ENCODE data around the gene FYTTD1.
"Not testable (repeated sequence)": the region's sequence is repeated elsewhere in the genome, so short reads cannot be mapped to it uniquely, and the experiment has no call there.

The FYTTD1 gene

DNA sequence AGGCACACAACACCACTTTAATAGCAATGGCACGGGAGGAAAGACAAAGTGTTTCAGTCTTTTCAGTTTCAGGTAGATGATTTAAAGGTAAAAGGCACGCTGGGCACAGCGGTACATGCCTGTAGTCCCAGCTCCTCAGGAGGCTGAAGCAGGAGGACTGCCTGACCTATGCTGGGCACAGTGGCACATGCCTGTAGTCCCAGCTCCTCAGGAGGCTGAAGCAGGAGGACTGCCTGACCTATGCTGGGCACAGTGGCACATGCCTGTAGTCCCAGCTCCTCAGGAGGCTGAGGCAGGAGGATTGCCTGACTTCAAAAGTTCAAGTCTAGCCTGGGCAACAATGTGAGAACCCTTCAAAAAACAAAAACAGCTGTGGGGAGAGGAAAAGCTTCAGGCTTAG is 21.8 kb upstream of the FYTTD1 start:
- not testable (repeated sequence) for H3K9ac ChIP-seq (ENCODE audit: low read length); H2BK5ac ChIP-seq (ENCODE audit: low read depth, low read length, poor library complexity, severe bottlenecking); H3K9me3 ChIP-seq (ENCODE audit: control insufficient read depth, low read length); H3K4me2 ChIP-seq (ENCODE audit: low read length, poor library complexity, severe bottlenecking); H4K8ac ChIP-seq (ENCODE audit: low read length); H3K4me1 ChIP-seq (ENCODE audit: control insufficient read depth, insufficient read depth, low read depth, low read length); H2AFZ ChIP-seq (ENCODE audit: low read depth, low read length); H3K18ac ChIP-seq (ENCODE audit: low read depth in 1 of 2, low read length in 2 of 2); H3K27ac ChIP-seq (ENCODE audit: low read length, poor library complexity, severe bottlenecking); H3K36me3 ChIP-seq (ENCODE audit: control insufficient read depth in 1 of 2, insufficient read depth in 2 of 2, low read depth in 1 of 2, low read length in 2 of 2); DNase-seq; H3K4me3 ChIP-seq (ENCODE audit: insufficient read depth in 1 of 2, low read depth in 1 of 2, low read length in 2 of 2); H3K14ac ChIP-seq (ENCODE audit: low read length in 2 of 2); H4K91ac ChIP-seq (ENCODE audit: low read length); H3K27me3 ChIP-seq (ENCODE audit: control insufficient read depth in 1 of 2, insufficient read depth in 1 of 2, low read length in 2 of 2); H3K23ac ChIP-seq (ENCODE audit: low read length in 2 of 2); H2BK12ac ChIP-seq (ENCODE audit: low read length in 2 of 2); H2BK15ac ChIP-seq (ENCODE audit: low read depth, poor library complexity, severe bottlenecking); H2BK120ac ChIP-seq (ENCODE audit: low read depth, low read length); H2AK5ac ChIP-seq (ENCODE audit: low read length, severe bottlenecking); H3K4ac ChIP-seq (ENCODE audit: low read depth in 1 of 2, low read length in 2 of 2)
- H3K79me1 ChIP-seq (replicated peaks; ENCODE audit: low read length, poor library complexity, severe bottlenecking), result peaks cover 16% of the 10 kb centered on the region
- WGBS, result 91% methylated on average over 3 of the region's 3 CpGs

GRCh38 chr3:197728487-197728886 is 21.2 kb upstream of the FYTTD1 start:
- Histone ChIP-seq H3K23ac (ENCODE audit: low read length in 2 of 2) (no peak overlapping the region), H2BK120ac (ENCODE audit: low read depth, low read length) (no peak overlapping the region), H2AFZ (ENCODE audit: low read depth, low read length) (no peak overlapping the region), H3K4me1 (ENCODE audit: control insufficient read depth, insufficient read depth, low read depth, low read length) (no peaks in the 10 kb centered on the region), H3K36me3 (ENCODE audit: control insufficient read depth in 1 of 2, insufficient read depth in 2 of 2, low read depth in 1 of 2, low read length in 2 of 2) (peaks cover 0 to 2% of the 10 kb centered on the region in 2 experiments), H2AK5ac (ENCODE audit: low read length, severe bottlenecking) (no peak overlapping the region), H4K91ac (ENCODE audit: low read length) (peak overlapping the region; percentile 50), H2BK5ac (ENCODE audit: low read depth, low read length, poor library complexity, severe bottlenecking) (no peak overlapping the region), H3K9me3 (ENCODE audit: control insufficient read depth, low read length) (no peaks in the 10 kb centered on the region), H3K18ac (ENCODE audit: low read depth in 1 of 2, low read length in 2 of 2) (no peak overlapping the region), H3K4me2 (ENCODE audit: low read length, poor library complexity, severe bottlenecking) (no peak overlapping the region), H3K79me1 (replicated peaks; ENCODE audit: low read length, poor library complexity, severe bottlenecking) (peaks cover 17% of the 10 kb centered on the region), H3K9ac (ENCODE audit: low read length) (no peak overlapping the region), H3K27me3 (ENCODE audit: control insufficient read depth in 1 of 2, insufficient read depth in 1 of 2, low read length in 2 of 2) (no peaks in the 10 kb centered on the region), H3K4me3 (ENCODE audit: insufficient read depth in 1 of 2, low read depth in 1 of 2, low read length in 2 of 2) (no peak overlapping the region), H2BK12ac (ENCODE audit: low read length in 2 of 2) (no peak overlapping the region), H2BK15ac (ENCODE audit: low read depth, poor library complexity, severe bottlenecking) (no peak overlapping the region), H3K14ac (ENCODE audit: low read length in 2 of 2) (no peak overlapping the region), H3K4ac (ENCODE audit: low read depth in 1 of 2, low read length in 2 of 2) (no peak overlapping the region), H3K27ac (ENCODE audit: low read length, poor library complexity, severe bottlenecking) (no peak overlapping the region), H4K8ac (ENCODE audit: low read length) (no peak overlapping the region)
- no peak for DNase-seq
- 94% methylated on average over 8 of the region's 8 CpGs for WGBS

DNA sequence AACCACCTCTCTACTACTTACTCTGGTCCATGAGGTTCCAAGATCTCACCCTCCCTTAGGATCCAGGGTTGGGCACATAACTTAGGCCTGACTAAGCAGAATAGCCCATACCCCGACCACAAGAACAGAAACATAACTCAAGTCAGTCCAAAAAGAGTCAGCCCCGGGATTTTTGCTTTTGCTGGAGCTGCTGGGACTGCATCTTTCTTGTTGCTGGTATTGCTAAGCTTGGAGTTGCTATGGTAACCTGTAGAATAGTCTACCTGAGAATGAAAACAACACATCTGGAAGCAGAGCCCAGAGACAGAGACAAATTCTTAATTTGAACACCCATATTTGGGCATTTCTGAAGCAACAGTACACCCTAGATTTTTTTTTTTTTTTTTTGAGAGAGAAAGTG is 19.5 kb upstream of the FYTTD1 start:
- H2AK5ac ChIP-seq (ENCODE audit: low read length, severe bottlenecking), result no peak overlapping the region
- no peak overlapping the region for H3K23ac ChIP-seq (ENCODE audit: low read length in 2 of 2)
- no peak overlapping the region for H3K4me3 ChIP-seq (ENCODE audit: insufficient read depth in 1 of 2, low read depth in 1 of 2, low read length in 2 of 2)
- no peak overlapping the region for H4K8ac ChIP-seq (ENCODE audit: low read length)
- no peak overlapping the region for H2BK15ac ChIP-seq (ENCODE audit: low read depth, poor library complexity, severe bottlenecking)
- no peak overlapping the region for H4K91ac ChIP-seq (ENCODE audit: low read length)
- no peak overlapping the region for H3K14ac ChIP-seq (ENCODE audit: low read length in 2 of 2)
- H3K27me3 ChIP-seq (ENCODE audit: control insufficient read depth in 1 of 2, insufficient read depth in 1 of 2, low read length in 2 of 2), result no peaks in the 10 kb centered on the region
- no peak overlapping the region for H2BK12ac ChIP-seq (ENCODE audit: low read length in 2 of 2)
- peak overlapping the region; percentile 10 for H3K27ac ChIP-seq (ENCODE audit: low read length, poor library complexity, severe bottlenecking)
- H3K4me2 ChIP-seq (ENCODE audit: low read length, poor library complexity, severe bottlenecking), result no peak overlapping the region
- H3K9me3 ChIP-seq (ENCODE audit: control insufficient read depth, low read length), result no peaks in the 10 kb centered on the region
- no peak overlapping the region for H2BK5ac ChIP-seq (ENCODE audit: low read depth, low read length, poor library complexity, severe bottlenecking)
- H2AFZ ChIP-seq (ENCODE audit: low read depth, low read length), result no peak overlapping the region
- no peak overlapping the region for H3K4ac ChIP-seq (ENCODE audit: low read depth in 1 of 2, low read length in 2 of 2)
- H3K18ac ChIP-seq (ENCODE audit: low read depth in 1 of 2, low read length in 2 of 2), result no peak overlapping the region
- H3K9ac ChIP-seq (ENCODE audit: low read length), result peak overlapping the region; percentile 34
- H2BK120ac ChIP-seq (ENCODE audit: low read depth, low read length), result no peak overlapping the region
- peaks cover 21% of the 10 kb centered on the region for H3K79me1 ChIP-seq (replicated peaks; ENCODE audit: low read length, poor library complexity, severe bottlenecking)
- DNase-seq, result peak; percentile 66
- WGBS, result 0% methylated on average over 2 of the region's 2 CpGs
- peaks cover 0 to 2% of the 10 kb centered on the region in 2 experiments for H3K36me3 ChIP-seq (ENCODE audit: control insufficient read depth in 1 of 2, insufficient read depth in 2 of 2, low read depth in 1 of 2, low read length in 2 of 2)
- peaks cover 3% of the 10 kb centered on the region for H3K4me1 ChIP-seq (ENCODE audit: control insufficient read depth, insufficient read depth, low read depth, low read length)

DNA sequence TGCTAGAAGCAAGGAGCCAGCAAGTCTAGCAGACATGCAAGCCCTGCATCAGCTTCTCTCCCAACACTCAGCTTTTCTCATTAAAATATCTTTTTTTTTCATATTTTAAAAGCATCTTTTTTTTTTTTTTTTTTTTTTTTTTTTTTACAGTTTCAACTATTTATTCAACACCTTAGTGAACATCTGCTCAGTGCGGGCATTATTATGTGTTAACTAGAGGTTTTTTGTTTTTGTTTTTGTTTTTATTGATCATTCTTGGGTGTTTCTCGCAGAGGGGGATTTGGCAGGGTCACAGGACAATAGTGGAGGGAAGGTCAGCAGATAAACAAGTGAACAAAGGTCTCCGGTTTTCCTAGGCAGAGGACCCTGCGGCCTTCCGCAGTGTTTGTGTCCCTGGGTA is 18.9 kb upstream of the FYTTD1 start:
- WGBS, result no CpG with 5 or more reads among the region's 5 CpGs
- DNase-seq; H3K14ac ChIP-seq (ENCODE audit: low read length in 2 of 2); H3K4me2 ChIP-seq (ENCODE audit: low read length, poor library complexity, severe bottlenecking); H3K27me3 ChIP-seq (ENCODE audit: control insufficient read depth in 1 of 2, insufficient read depth in 1 of 2, low read length in 2 of 2); H2BK5ac ChIP-seq (ENCODE audit: low read depth, low read length, poor library complexity, severe bottlenecking); H3K4me3 ChIP-seq (ENCODE audit: insufficient read depth in 1 of 2, low read depth in 1 of 2, low read length in 2 of 2); H2BK15ac ChIP-seq (ENCODE audit: low read depth, poor library complexity, severe bottlenecking); H2BK12ac ChIP-seq (ENCODE audit: low read length in 2 of 2); H3K23ac ChIP-seq (ENCODE audit: low read length in 2 of 2); H3K4ac ChIP-seq (ENCODE audit: low read depth in 1 of 2, low read length in 2 of 2); H3K9me3 ChIP-seq (ENCODE audit: control insufficient read depth, low read length); H3K18ac ChIP-seq (ENCODE audit: low read depth in 1 of 2, low read length in 2 of 2); H2AK5ac ChIP-seq (ENCODE audit: low read length, severe bottlenecking); H3K9ac ChIP-seq (ENCODE audit: low read length); H4K8ac ChIP-seq (ENCODE audit: low read length); H3K4me1 ChIP-seq (ENCODE audit: control insufficient read depth, insufficient read depth, low read depth, low read length); H2BK120ac ChIP-seq (ENCODE audit: low read depth, low read length); H4K91ac ChIP-seq (ENCODE audit: low read length); H2AFZ ChIP-seq (ENCODE audit: low read depth, low read length); H3K27ac ChIP-seq (ENCODE audit: low read length, poor library complexity, severe bottlenecking); H3K36me3 ChIP-seq (ENCODE audit: control insufficient read depth in 1 of 2, insufficient read depth in 2 of 2, low read depth in 1 of 2, low read length in 2 of 2): not testable (repeated sequence)
- H3K79me1 ChIP-seq (replicated peaks; ENCODE audit: low read length, poor library complexity, severe bottlenecking), result peaks cover 17% of the 10 kb centered on the region
